DOHH2 (cell line): ENCODE measurements around the gene RHCE.
A peak's percentile ranks its signal among the peaks of the same experiment; 100 is the strongest.

Experiments used
- H3F3A ChIP-seq: fragments of 200-600 bp; sonication (generic), shearing (Covaris generic); 2 replicates; pipeline ENCODE4 v1.6.0; 2016; ENCODE audit warnings: antibody characterized with exemption, mild to moderate bottlenecking; ENCODE audit not compliant: control insufficient read depth, insufficient read depth
- H3K27ac ChIP-seq: fragments of 200-600 bp; sonication (generic); 2 replicates; pipeline ENCODE4 v1.5.1; 2014; ENCODE audit warnings: low read depth, mild to moderate bottlenecking, low read length, moderate library complexity
- H3K27me3 ChIP-seq: fragments of 200-600 bp; sonication (generic); 2 replicates; pipeline ENCODE4 v1.6.1; 2014; ENCODE audit warnings: mild to moderate bottlenecking, low read length, mixed read lengths; ENCODE audit not compliant: control insufficient read depth
- H3K36me3 ChIP-seq: fragments of 200-600 bp; sonication (generic); 2 replicates; pipeline ENCODE4 v1.6.1; 2014; ENCODE audit warnings: mild to moderate bottlenecking, low read length, moderate library complexity, mixed read lengths; ENCODE audit not compliant: control insufficient read depth
- H3K4me1 ChIP-seq: fragments of 200-600 bp; sonication (generic); 2 replicates; pipeline ENCODE4 v1.6.1; 2014; ENCODE audit warnings: mild to moderate bottlenecking, low read length, mixed read lengths; ENCODE audit not compliant: control insufficient read depth
- H3K4me2 ChIP-seq: fragments of 200-600 bp; sonication (generic); 2 replicates; pipeline ENCODE4 v1.6.0; 2014; ENCODE audit warnings: mild to moderate bottlenecking, low read length, moderate library complexity
- H3K4me3 ChIP-seq: fragments of 200-600 bp; sonication (generic); 2 replicates; pipeline ENCODE4 v1.5.1; 2014; ENCODE audit warnings: mild to moderate bottlenecking, low read length, mixed read lengths
- H3K79me2 ChIP-seq: fragments of 200-600 bp; sonication (generic); 2 replicates; pipeline ENCODE4 v1.6.1; 2014; ENCODE audit warnings: mild to moderate bottlenecking, low read length, mixed read lengths; ENCODE audit not compliant: control insufficient read depth
- H3K9me2 ChIP-seq: fragments of 200-600 bp; sonication (generic); replicated peaks from 2 replicates; pipeline ENCODE4 v1.6.1; 2014; ENCODE audit warnings: mild to moderate bottlenecking, low read length, mixed read lengths; ENCODE audit not compliant: control insufficient read depth
- H3K9me3 ChIP-seq: fragments of 200-600 bp; sonication (generic); 2 replicates; pipeline ENCODE4 v1.6.1; 2014; ENCODE audit warnings: antibody characterized with exemption, low read length, mixed read lengths; ENCODE audit not compliant: control insufficient read depth, insufficient read depth
- H4K20me1 ChIP-seq: fragments of 200-600 bp; sonication (generic); 2 replicates; pipeline ENCODE4 v1.6.0; 2014; ENCODE audit warnings: low read depth, mild to moderate bottlenecking, antibody characterized with exemption, low read length, moderate library complexity; ENCODE audit not compliant: control insufficient read depth, insufficient read depth
- EZH2phosphoT487 ChIP-seq: fragments of 200-600 bp; sonication (generic); IDR thresholded peaks from 2 replicates; pipeline ENCODE4 v1.6.1; 2017; ENCODE audit warnings: borderline replicate concordance, mild to moderate bottlenecking, antibody characterized with exemption, low read length, moderate library complexity, mixed read lengths
- TF ChIP-seq, protein P1 (sequence below): fragments of 200-600 bp; sonication (generic); IDR thresholded peaks from one replicate; pipeline ENCODE4 v1.5.1; 2014; ENCODE audit warnings: antibody characterized with exemption, mild to moderate bottlenecking, low read depth, low read length; ENCODE audit not compliant: poor library complexity, severe bottlenecking

RHCE gene

DNA sequence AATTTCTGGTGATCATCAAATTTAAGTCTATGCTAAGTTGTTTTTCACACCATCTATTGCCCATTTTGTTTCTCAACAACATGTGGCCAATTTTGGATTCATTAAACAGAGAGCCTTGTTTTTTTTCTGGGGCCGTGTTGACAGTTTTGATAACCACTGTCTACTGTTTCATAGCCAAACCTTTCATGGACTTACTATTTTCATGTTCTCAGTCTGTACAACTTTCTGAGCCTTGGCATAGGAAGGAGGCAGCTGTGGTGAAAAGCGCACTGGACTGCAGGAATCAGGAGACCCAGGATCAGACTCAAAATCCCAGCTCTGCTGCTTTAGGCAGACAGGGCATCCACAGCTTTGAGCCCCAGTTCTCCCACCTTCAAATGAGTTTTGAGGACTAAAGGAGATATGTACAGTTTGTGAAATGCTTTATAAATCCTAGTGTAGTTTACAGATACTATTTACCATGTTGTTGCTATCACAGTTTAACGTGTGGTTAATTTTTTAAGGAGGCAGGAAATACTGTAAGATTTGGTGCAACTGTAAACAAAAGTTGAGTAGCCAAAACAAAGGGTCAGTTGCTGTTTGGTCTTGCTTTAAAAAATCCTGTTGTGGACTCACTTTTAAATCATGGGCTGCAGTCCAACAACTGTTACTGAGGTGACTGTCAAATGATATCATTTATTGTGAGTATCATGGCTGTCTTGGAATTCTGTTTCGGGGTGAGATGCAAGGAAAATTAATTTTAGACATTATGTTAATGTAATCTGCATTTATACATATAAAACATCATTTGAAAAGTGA, 13.0 kb upstream of the RHCE start:
- Histone ChIP-seq H3K4me3 (peak overlapping the region; percentile 80), H3K27ac (peak overlapping the region; percentile 86), H3K4me2 (peak overlapping the region; percentile 98)

DNA sequence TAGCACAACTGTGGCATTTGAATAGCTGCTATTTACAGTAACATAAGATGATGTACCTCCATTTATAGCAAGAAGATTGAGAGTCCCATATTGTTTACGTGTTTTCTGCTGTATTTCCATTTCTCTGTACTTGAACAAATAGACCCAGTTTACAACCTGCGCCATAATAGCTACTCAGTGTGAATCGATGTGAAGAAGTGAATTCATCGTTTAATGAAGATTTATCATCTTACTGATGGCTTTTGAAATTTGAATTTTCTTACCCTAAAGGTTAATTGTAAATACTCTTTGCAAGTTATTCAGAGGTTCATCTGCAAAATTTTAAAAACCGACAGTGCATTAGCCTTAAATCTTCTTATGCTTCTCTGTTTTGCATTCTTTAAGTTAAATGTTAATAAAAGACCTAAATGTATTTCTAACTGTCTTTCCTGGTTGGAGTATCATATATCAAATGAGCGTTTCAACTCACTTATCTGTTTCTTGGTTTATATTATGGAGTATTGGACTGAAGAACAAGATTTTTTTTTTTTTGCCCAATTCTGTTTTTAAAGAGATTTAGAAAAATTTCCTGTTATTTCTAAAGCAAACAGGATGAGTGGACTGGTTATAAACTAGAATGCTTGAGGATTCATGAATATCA, 12.2 kb upstream of the RHCE start:
- H3K79me2 ChIP-seq, result peaks cover 76% of the 10 kb centered on the region
- H4K20me1 ChIP-seq, result peaks cover 13% of the 10 kb centered on the region; the same call in 1 of the 2 replicates
- H3K9me3 ChIP-seq, result no peaks in the 10 kb centered on the region
- peaks cover 61% of the 10 kb centered on the region for H3K4me1 ChIP-seq
- no peaks in the 10 kb centered on the region for H3K9me2 ChIP-seq
- H3K27ac ChIP-seq, result peak overlapping the region; percentile 86
- no peaks in the 10 kb centered on the region for H3K27me3 ChIP-seq
- peak overlapping the region; percentile 98 for H3K4me2 ChIP-seq
- peak overlapping the region; percentile 80 for H3K4me3 ChIP-seq
- H3K36me3 ChIP-seq, result peaks cover 43% of the 10 kb centered on the region
- peaks cover 25% of the 10 kb centered on the region for H3F3A ChIP-seq
- TF ChIP-seq EZH2phosphoT487, result no peak
- TF ChIP-seq, protein P1, sequence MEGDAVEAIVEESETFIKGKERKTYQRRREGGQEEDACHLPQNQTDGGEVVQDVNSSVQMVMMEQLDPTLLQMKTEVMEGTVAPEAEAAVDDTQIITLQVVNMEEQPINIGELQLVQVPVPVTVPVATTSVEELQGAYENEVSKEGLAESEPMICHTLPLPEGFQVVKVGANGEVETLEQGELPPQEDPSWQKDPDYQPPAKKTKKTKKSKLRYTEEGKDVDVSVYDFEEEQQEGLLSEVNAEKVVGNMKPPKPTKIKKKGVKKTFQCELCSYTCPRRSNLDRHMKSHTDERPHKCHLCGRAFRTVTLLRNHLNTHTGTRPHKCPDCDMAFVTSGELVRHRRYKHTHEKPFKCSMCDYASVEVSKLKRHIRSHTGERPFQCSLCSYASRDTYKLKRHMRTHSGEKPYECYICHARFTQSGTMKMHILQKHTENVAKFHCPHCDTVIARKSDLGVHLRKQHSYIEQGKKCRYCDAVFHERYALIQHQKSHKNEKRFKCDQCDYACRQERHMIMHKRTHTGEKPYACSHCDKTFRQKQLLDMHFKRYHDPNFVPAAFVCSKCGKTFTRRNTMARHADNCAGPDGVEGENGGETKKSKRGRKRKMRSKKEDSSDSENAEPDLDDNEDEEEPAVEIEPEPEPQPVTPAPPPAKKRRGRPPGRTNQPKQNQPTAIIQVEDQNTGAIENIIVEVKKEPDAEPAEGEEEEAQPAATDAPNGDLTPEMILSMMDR, result no peak

More for the DNA sequence above, 13.0 kb upstream of the RHCE start:
- TF ChIP-seq, protein P1, result no peak
- TF ChIP-seq EZH2phosphoT487, result no peak
- Histone ChIP-seq H4K20me1 (peaks cover 13% of the 10 kb centered on the region; the same call in 1 of the 2 replicates), H3K36me3 (peaks cover 44% of the 10 kb centered on the region), H3K79me2 (peaks cover 83% of the 10 kb centered on the region), H3K9me3 (no peaks in the 10 kb centered on the region), H3F3A (peaks cover 25% of the 10 kb centered on the region), H3K27me3 (no peaks in the 10 kb centered on the region), H3K9me2 (no peaks in the 10 kb centered on the region), H3K4me1 (peaks cover 61% of the 10 kb centered on the region)

DNA sequence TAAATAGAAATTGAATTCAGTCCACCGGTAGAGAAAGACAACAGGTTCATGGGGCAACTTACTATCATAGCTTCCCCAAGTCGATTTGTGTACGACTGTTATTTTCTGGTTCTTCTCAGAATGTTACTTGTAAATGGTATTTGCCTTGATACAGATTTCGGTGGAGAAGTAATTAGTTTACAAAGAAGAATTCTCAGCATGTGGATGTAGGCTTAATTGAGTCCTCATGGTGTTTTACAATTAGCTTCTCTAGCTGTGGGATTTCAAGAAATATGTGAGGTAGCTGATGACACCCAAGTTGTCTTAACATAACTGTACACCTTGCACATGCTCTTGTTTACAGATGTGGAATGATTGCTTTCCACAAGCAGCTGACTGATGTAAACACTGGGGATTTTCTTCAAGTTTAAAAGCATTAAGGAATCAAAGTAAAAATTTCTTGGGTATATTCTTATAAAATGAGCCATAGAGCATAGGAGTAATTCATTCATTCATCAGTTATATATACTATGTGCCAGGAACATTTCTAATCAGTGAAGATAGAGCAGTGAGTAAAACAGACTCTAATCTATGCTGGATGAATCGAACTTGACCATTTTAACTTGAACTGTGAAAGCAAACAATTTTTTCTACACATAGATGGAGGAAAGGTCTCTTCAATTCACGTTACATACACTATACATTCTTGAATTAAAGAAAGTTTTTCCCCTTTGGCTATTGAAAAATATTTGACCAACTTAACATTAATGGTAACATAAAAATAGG, 11.5 kb upstream of the RHCE start:
- Histone ChIP-seq H3K4me3 (peak overlapping the region; percentile 80), H3K36me3 (peaks cover 35% of the 10 kb centered on the region), H3K27ac (peak overlapping the region; percentile 86), H3K4me1 (peaks cover 60% of the 10 kb centered on the region), H3K79me2 (peaks cover 69% of the 10 kb centered on the region), H3K27me3 (no peaks in the 10 kb centered on the region), H3K9me3 (no peaks in the 10 kb centered on the region), H4K20me1 (peaks cover 11% of the 10 kb centered on the region; the same call in 1 of the 2 replicates), H3K4me2 (peak overlapping the region; percentile 98), H3F3A (peaks cover 25% of the 10 kb centered on the region), H3K9me2 (no peaks in the 10 kb centered on the region)
- no peak for TF ChIP-seq EZH2phosphoT487
- TF ChIP-seq, protein P1, result no peak
